ENCODE data around the gene EML6. TPM values are rescaled to one million over a fixed set of nuclear protein-coding genes. Genes with fewer than 3 reads are reported as not detected.

EML6 gene
- total RNA-seq, 6 donors from 2014 or later, result 1.5 to 7.3 (median 4.0) TPM

DNA sequence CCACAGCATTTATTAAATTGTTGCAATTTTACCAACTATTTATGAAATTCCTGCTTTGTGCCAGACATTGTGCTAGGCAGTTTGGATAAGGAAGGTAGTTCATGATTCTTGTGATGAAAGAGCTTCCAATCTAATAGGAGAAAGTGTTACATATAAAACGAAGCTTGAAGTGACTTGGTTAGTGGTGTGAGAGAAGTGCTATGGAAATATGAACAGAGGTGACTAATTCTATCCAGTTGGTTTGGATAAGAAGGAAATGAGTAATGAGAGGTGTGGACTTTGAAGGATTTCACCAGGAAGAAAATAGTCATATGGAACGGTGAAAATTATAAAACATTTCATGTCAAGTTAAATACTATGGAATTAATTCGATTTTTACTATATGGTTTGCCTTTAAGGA lies 48.6 kb downstream of the EML6 start:
- Histone ChIP-seq H3K4me3 (no peak overlapping the region), H3K9me3 (peaks cover 7 to 13% (median 11%) of the 10 kb centered on the region in 4 donors), H3K4me1 (no peaks in the 10 kb centered on the region), H3K27me3 (no peaks in the 10 kb centered on the region), H3K27ac (no peak overlapping the region), H3K36me3 (no peaks in the 10 kb centered on the region)
- no peak for TF ChIP-seq POLR2A (IDR thresholded peaks at IDR 0.05)
- TF ChIP-seq, protein P1, sequence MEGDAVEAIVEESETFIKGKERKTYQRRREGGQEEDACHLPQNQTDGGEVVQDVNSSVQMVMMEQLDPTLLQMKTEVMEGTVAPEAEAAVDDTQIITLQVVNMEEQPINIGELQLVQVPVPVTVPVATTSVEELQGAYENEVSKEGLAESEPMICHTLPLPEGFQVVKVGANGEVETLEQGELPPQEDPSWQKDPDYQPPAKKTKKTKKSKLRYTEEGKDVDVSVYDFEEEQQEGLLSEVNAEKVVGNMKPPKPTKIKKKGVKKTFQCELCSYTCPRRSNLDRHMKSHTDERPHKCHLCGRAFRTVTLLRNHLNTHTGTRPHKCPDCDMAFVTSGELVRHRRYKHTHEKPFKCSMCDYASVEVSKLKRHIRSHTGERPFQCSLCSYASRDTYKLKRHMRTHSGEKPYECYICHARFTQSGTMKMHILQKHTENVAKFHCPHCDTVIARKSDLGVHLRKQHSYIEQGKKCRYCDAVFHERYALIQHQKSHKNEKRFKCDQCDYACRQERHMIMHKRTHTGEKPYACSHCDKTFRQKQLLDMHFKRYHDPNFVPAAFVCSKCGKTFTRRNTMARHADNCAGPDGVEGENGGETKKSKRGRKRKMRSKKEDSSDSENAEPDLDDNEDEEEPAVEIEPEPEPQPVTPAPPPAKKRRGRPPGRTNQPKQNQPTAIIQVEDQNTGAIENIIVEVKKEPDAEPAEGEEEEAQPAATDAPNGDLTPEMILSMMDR (IDR thresholded peaks at IDR 0.05), result no peak
- no peak for TF ChIP-seq POLR2AphosphoS5 (IDR thresholded peaks at IDR 0.05)
- no peak for TF ChIP-seq EP300 (IDR thresholded peaks at IDR 0.05)
- DNase-seq (no peak), ATAC-seq (ENCODE audit: low FRiP score in 2 of 2) (no peak)
- 80 to 81% methylated on average over 3 of the region's 3 CpGs for whole genome bisulfite sequencing, 2 donors

DNA sequence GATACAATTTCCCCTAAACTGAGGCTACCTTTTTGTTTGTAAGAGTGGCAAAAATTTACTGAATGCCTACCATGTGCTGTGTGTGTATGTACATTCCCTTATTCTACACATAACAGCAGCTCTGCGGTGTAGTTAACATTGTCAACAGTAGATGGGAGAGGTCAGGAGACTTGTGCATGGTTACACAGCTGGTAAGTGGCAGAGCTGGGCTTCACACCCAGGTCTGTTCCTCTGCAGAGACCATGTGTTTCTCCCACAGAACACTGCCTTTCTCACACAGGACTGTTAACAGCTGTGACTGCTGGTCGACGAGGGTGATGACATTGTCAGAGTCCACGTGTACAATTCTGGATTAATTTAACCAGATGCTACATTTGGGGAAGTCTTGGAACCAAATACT lies 49.1 kb downstream of the EML6 start:
- WGBS, 2 donors, result 84 to 93% methylated on average over 4 of the region's 4 CpGs
- Histone ChIP-seq H3K9me3 (peaks cover 7 to 13% (median 11%) of the 10 kb centered on the region in 4 donors), H3K4me1 (no peaks in the 10 kb centered on the region), H3K27ac (no peak overlapping the region), H3K4me3 (no peak overlapping the region), H3K36me3 (no peaks in the 10 kb centered on the region), H3K27me3 (no peaks in the 10 kb centered on the region)
- DNase-seq (no peak), ATAC-seq (ENCODE audit: low FRiP score in 2 of 2) (no peak)
- no peak for TF ChIP-seq EP300 (IDR thresholded peaks at IDR 0.05)
- TF ChIP-seq, protein P1 (IDR thresholded peaks at IDR 0.05), result no peak
- no peak for TF ChIP-seq POLR2AphosphoS5 (IDR thresholded peaks at IDR 0.05)
- no peak for TF ChIP-seq POLR2A (IDR thresholded peaks at IDR 0.05)

DNA sequence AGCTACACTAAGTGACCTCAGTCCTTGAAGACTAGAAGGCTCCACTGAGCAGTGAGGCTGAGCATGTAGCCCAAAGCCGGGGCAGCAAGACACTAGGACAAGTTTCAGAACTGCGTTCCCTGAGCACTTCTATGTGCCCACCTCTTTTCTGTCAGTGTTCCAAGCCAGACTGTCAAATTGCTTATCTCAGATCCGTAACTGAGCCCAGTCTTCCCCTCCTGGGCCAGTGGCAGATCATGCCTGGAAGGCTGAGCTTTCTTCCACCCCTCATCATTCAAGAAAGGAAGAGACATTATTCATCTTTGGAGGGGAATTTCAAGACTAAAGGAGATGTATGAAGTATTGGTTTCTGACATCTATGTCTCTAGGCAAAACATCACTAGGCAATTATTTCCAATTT lies 49.8 kb downstream of the EML6 start:
- no peak for ATAC-seq (ENCODE audit: low FRiP score in 2 of 2)
- Histone ChIP-seq H3K4me3 (no peak overlapping the region), H3K27me3 (no peaks in the 10 kb centered on the region), H3K9me3 (peaks cover 7 to 13% (median 11%) of the 10 kb centered on the region in 4 donors), H3K36me3 (no peaks in the 10 kb centered on the region), H3K4me1 (no peaks in the 10 kb centered on the region), H3K27ac (no peak overlapping the region)
- no peak for TF ChIP-seq POLR2AphosphoS5 (IDR thresholded peaks at IDR 0.05)
- no peak for TF ChIP-seq POLR2A (IDR thresholded peaks at IDR 0.05)
- TF ChIP-seq, protein P1 (IDR thresholded peaks at IDR 0.05), result no peak
- TF ChIP-seq EP300 (IDR thresholded peaks at IDR 0.05), result no peak
- no peak for DNase-seq
- WGBS, 2 donors, result 92% methylated on average over 2 to 3 of the region's 3 CpGs

DNA sequence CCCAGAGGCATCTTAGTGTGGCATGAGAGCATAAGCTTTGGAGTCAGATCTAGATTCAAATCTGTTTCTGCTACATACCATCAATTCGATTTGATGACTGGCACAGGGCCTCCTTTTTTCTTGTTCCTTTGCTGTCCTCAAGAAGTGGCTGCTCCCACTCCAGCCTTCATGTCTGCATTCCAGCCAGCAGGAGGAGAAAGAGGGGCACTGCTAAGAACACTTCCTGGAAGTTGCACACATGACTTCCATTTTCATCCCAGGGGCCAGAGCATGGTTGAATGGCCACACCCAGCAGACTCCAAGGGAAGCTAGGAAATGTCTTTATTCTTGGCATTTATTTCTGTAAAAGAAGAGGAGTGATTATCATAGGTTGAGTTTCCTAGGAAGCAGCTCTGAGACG lies 50.4 kb downstream of the EML6 start:
- Histone ChIP-seq H3K4me1 (no peaks in the 10 kb centered on the region), H3K27me3 (no peaks in the 10 kb centered on the region), H3K27ac (no peak overlapping the region), H3K4me3 (no peak overlapping the region), H3K36me3 (no peaks in the 10 kb centered on the region), H3K9me3 (peaks cover 7 to 13% (median 11%) of the 10 kb centered on the region in 4 donors)
- TF ChIP-seq, protein P1 (IDR thresholded peaks at IDR 0.05), result no peak
- TF ChIP-seq EP300 (IDR thresholded peaks at IDR 0.05), result no peak
- no peak for TF ChIP-seq POLR2A (IDR thresholded peaks at IDR 0.05)
- TF ChIP-seq POLR2AphosphoS5 (IDR thresholded peaks at IDR 0.05), result no peak
- DNase-seq (no peak), ATAC-seq (ENCODE audit: low FRiP score in 2 of 2) (no peak)
- 75 to 82% methylated on average over 2 of the region's 2 CpGs for WGBS, 2 donors

DNA sequence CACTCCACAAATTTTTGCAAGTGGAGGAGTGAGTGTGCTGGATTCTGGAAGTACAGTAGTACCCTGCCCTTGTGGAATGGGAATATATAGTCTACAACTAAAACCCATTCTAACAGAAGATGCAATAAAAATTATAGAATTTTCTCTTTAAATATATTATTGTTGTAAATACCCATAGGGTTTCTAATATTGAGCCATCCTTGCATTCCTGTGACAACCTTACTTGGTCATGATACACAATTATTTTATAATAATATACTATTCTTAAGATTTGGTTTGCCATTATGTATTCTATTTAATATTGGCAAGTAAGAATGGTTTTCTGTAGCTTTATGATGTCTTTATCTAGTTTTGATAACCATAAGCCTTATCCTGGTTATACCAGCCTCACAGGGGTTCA lies 52.2 kb downstream of the EML6 start:
- H3K36me3 ChIP-seq, result no peaks in the 10 kb centered on the region
- no peak overlapping the region for H3K27ac ChIP-seq
- no peak for DNase-seq
- TF ChIP-seq EP300 (IDR thresholded peaks at IDR 0.05) (no peak), POLR2AphosphoS5 (IDR thresholded peaks at IDR 0.05) (no peak), POLR2A (IDR thresholded peaks at IDR 0.05) (no peak)
- TF ChIP-seq, protein P1 (IDR thresholded peaks at IDR 0.05), result no peak
- H3K4me1 ChIP-seq, result no peaks in the 10 kb centered on the region
- no peak overlapping the region for H3K4me3 ChIP-seq
- H3K9me3 ChIP-seq, result peaks cover 7 to 13% (median 11%) of the 10 kb centered on the region in 4 donors
- ATAC-seq (ENCODE audit: low FRiP score in 2 of 2), result no peak
- H3K27me3 ChIP-seq, result no peaks in the 10 kb centered on the region

Measured in upper lobe of left lung (tissue), 6 donors.